ENCODE measurements around the gene LONP2.
"Not testable (repeated sequence)": the region's sequence is repeated elsewhere in the genome, so short reads cannot be mapped to it uniquely, and the experiment has no call there.

The LONP2 gene

DNA sequence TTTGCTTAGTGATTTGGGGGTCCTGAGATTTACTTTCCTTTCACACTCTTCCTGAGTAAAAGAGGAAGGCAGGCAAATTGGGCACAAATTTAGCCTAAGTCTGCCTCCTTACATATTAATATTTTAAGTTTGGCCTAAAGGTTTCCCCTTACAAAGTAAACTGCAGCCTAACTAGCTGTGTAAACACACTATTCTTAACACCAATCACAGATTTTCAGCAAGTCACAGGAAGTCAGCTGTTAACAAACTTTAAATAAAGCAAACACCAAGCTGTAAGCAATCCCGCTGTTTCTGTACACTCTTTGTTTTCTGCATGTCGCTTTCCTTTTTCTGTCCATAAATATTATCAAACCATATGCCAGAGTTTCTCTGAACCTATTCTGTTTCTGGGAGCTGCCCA lies 48.4 kb downstream of the LONP2 start:
- no peak for DNase-seq (ENCODE audit: low spot score)

GRCh38 chr16:48294724-48295123 lies 50.6 kb downstream of the LONP2 start:
- no peak for DNase-seq (ENCODE audit: low spot score)

- no peak for DNase-seq (ENCODE audit: low spot score)
Observed at GRCh38 chr16:48295488-48296281, 51.6 kb downstream of the LONP2 start.

DNA sequence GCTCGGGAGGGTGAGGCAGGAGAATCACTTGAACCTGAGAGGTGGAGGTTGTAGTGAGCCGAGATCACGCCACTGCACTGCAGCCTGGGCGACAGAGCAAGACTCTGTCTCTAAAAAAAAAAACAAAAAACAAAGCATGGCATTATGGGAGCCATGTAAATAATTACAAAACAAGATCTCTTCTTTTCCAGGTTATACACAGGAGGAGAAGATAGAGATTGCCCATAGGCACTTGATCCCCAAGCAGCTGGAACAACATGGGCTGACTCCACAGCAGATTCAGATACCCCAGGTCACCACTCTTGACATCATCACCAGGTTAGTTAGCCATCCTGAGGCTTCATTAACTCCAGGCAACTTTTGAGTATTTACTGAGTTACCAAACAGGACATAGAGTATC lies 55.4 kb downstream of the LONP2 start:
- no peak for DNase-seq (ENCODE audit: low spot score)

DNA sequence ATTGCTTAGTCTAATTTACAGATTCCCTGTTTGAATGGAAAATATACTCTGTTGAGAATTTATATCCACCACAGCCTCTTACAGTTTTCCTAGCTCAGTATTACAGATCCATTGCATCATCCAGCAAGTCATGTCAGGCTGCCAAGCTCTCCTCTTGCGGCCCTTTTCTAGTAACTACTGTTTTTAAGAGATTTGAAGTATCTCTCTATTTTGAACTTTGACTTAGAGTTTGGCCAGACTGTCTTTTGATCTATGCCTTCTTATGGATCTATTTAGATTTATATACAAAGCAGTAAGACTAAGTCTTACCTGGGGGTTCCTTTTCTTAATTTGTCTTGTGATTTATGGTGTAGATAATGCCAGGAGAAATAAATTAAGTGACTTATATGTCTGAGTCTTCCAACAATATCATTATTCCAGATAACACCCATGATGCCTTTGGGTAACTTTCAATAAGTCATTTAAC lies 56.3 kb downstream of the LONP2 start:
- no peak for DNase-seq (ENCODE audit: low spot score)

GRCh38 chr16:48308535-48308934 lies 64.4 kb downstream of the LONP2 start:
- DNase-seq (ENCODE audit: low spot score), result no peak

- no peak for DNase-seq (ENCODE audit: low spot score)
Observed at GRCh38 chr16:48310908-48311641, 67.0 kb downstream of the LONP2 start.

- DNase-seq (ENCODE audit: low spot score), result not testable (repeated sequence)
Observed at GRCh38 chr16:48313905-48314304, 69.8 kb downstream of the LONP2 start.

DNA sequence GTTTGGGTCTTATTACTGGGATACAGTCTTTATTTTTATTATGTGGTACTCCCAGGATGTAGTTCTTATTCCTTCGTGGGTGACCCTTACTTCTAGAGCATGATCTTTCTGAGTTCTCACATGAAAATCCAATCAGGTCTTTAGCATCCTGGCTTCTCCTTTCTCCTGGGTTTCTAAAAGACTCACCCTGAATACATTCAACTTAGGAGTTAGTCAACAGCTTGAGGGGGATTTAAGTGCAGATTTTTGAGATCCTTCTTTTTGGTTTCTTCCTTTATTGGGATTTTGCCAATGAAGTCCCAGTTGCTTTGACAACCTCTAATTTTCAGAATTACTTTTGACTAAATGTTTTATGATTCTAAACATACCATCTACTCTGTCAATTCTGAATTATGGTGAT lies 72.9 kb downstream of the LONP2 start:
- no peak for DNase-seq (ENCODE audit: low spot score)

DNA sequence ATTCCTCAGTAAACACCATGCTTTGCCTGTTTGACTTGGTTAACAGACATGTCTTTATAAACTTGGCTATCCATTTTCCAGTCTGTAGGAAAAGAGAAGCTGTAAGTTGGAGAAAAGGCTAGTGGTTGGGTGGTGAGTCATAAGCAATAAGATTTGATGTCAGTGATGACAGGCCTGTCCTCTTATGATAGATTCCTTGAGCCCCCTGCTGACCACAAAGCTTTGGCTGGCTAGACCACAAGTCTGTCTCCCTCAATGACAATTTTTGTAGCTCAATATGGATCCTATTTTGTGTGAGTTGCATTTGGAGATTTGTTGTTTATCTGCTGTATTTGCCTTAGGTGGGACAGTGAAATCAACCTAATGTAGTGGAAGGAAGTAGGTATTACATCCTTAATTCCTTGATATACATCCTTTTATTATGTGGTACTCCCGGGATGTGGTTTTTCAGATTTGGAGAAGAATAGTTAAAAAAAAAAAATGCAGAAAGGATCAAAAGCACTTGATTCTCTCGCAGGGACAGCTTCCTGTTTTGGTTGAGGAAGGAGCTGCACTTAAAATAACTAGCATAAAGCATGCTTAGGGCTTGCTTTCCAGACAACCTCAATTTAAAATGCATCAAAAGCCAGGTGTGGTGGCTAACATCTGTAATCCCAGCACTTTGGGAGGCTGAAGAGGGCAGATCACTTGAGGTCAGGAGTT lies 73.7 kb downstream of the LONP2 start:
- no peak for DNase-seq (ENCODE audit: low spot score)

GRCh38 chr16:48318630-48319029 lies 74.5 kb downstream of the LONP2 start:
- DNase-seq (ENCODE audit: low spot score), result peak; percentile 64

DNA sequence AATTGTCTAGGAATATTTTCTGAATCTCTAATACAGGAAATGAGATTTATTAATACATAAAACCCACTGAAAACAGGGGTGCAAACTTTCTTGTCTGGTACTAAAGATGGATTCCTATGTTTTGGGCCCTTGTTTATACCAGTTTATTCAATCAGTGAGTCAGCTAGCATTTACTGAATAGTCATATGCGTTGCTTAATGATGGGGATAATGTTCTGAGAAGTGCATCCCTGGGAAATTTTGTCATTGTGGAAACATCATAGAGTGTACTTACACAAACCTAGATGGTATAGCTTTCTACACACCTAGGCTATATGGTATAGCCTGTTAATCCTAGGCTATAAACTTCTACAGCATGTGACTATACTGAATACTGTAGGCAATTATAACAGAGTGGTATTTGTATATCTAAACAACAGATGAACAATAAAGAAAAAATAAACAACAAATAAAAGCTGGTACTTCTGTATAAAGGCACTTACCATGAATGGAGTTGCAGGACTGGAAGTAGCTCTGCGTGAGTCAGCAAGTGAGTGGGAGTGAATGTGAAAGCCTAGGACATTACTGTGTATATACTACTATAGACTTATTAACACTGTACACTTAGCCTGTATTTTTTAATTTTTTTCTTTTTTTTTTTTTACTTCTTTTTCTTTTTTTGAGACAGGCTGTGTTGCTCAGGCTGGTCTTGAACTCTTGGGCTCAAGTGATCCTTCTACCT lies 77.4 kb downstream of the LONP2 start:
- no peak for DNase-seq (ENCODE audit: low spot score)

DNA sequence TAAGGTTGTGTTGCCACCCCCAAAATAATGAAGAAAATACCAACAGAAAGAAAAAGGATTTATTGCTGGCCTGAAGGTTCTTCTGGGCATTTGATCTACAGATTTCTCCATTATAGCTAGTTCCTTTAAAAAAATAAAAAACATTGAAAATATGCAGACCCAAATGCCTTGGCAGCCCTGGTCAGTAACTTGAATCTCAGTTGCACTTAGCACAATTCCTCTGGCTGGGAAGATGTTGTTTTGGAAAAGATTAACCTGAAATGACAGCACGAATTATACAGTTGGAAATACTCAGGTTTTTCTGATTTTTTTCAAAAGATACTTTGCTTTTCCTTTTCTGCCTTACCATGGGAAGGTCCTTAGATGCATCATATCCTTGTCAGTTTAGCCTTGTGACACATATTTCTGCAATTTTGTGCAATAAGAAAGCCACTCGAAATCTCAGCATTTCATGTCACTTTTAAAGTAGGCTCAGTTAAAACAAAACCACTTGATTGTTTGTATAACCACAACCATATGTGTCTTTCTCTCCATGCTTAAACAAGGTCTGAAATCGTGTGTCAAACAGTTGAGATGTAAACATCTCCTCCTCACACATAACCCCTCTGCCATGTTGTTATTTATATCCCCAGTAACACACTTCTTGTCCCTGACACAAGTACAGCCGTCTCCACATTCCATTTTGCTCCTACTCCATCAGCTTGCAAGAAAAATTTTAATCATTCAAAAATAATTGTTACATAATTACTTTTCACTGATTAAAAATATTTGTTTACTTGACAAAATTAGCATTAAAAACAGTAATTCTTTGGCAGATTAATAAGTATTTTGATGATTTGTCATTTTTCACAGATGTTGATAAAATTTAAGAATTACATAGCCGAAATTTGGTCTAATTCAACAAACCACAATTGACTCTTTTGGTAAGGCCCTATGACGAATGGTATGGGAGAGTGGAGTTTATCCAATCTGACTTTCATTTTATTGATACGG lies 80.0 kb downstream of the LONP2 start:
- no peak for DNase-seq (ENCODE audit: low spot score)

DNA sequence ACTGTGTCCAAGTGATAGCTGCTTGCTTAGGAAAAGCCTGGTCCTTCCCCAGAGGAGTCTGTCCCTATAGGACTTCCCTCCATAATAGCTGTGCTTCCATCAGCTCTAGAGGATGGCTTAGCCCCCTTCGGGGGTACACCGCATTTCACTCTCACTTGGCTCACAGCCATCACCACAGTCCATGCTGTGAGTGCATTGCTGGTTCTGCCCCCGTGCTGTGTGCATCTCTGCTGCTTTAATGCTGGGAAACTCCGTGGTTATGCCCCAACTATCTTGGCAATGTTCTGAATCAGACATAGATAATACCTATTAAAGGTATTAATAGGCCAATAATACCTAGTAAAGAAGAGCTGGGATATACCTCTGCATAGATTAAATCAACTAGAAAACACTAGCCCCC lies 82.8 kb downstream of the LONP2 start:
- no peak for DNase-seq (ENCODE audit: low spot score)

GRCh38 chr16:48329138-48329537 lies 85.0 kb downstream of the LONP2 start:
- DNase-seq (ENCODE audit: low spot score), result no peak

GRCh38 chr16:48330189-48330840 lies 86.2 kb downstream of the LONP2 start:
- no peak for DNase-seq (ENCODE audit: low spot score)

DNA sequence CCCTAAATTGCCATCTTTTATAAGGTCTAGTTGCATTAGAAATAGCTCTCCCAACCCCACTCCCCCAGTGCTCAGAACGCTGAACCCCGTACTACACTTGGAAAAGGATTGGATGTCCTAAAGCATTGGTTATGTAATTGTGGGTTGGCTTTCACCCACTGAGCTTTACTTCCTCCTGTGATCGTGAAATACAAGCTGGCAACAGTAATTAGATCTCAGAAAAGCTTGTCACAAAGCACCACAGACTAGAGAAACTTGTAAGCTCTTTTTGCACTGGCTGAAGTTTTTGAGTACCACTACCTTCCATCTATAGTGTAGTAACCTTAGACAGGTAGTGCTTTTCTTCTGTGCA lies 86.7 kb downstream of the LONP2 start:
- DNase-seq (ENCODE audit: low spot score), result no peak

GRCh38 chr16:48332978-48333377 lies 88.9 kb downstream of the LONP2 start:
- DNase-seq (ENCODE audit: low spot score), result no peak

DNA sequence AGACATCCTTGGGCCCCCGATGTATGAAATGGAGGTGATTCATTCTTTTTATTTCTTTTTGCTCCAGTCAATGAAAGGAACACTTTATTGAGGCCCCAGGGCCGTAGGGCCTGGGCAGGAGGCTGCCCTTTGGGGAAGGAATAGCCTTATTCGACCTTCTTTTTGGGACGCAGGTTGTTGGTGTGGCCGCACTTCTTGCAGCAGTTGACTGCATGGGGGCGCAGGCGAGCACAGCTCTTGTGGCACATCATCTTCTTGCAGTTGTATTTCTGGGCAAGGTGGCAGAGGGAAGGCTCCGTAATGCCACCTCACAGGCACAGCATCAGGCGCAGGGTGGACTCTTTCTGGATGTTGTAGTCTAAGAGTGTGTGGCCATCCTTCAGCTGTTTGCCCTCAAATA lies 90.2 kb downstream of the LONP2 start:
- DNase-seq (ENCODE audit: low spot score), result no peak

- DNase-seq (ENCODE audit: low spot score), result no peak
Observed at GRCh38 chr16:48335961-48336360, 91.9 kb downstream of the LONP2 start.

GRCh38 chr16:48340054-48340453 lies 96.0 kb downstream of the LONP2 start:
- no peak for DNase-seq (ENCODE audit: low spot score)

Measured in CD4-positive, alpha-beta T cell treated with Interleukin-6 at 100 ng/mL for 8 hours (primary cell).